ENCODE measurements around the gene TLL1. TPM values are rescaled to one million over a fixed set of nuclear protein-coding genes. Genes with fewer than 3 reads are reported as not detected.

Gene TLL1
- total RNA-seq, 1 experiment from 2014 or later, result 0.31 TPM

GRCh38 chr4:165927366-165927765 is 54.3 kb downstream of the TLL1 start:
- Histone ChIP-seq H3K4me3 (ENCODE audit: insufficient read depth, low read depth, low read length) (no peak overlapping the region), H3K27me3 (ENCODE audit: control insufficient read depth, insufficient read depth, low read length) (no peaks in the 10 kb centered on the region), H3K36me3 (replicated peaks; ENCODE audit: control insufficient read depth, insufficient read depth, low read length) (no peaks in the 10 kb centered on the region)
- DNase-seq, result no peak

- no peak for DNase-seq
- H3K4me3 ChIP-seq (ENCODE audit: insufficient read depth, low read depth, low read length), result no peak overlapping the region
- no peaks in the 10 kb centered on the region for H3K36me3 ChIP-seq (replicated peaks; ENCODE audit: control insufficient read depth, insufficient read depth, low read length)
- no peaks in the 10 kb centered on the region for H3K27me3 ChIP-seq (ENCODE audit: control insufficient read depth, insufficient read depth, low read length)
Observed at GRCh38 chr4:165927815-165928214, 54.8 kb downstream of the TLL1 start.

- no peak for DNase-seq
- Histone ChIP-seq H3K27me3 (ENCODE audit: control insufficient read depth, insufficient read depth, low read length) (no peaks in the 10 kb centered on the region), H3K36me3 (replicated peaks; ENCODE audit: control insufficient read depth, insufficient read depth, low read length) (no peaks in the 10 kb centered on the region), H3K4me3 (ENCODE audit: insufficient read depth, low read depth, low read length) (no peak overlapping the region)
Observed at GRCh38 chr4:165928601-165929000, 55.6 kb downstream of the TLL1 start.

- no peaks in the 10 kb centered on the region for H3K36me3 ChIP-seq (replicated peaks; ENCODE audit: control insufficient read depth, insufficient read depth, low read length)
- H3K27me3 ChIP-seq (ENCODE audit: control insufficient read depth, insufficient read depth, low read length), result no peaks in the 10 kb centered on the region
- H3K4me3 ChIP-seq (ENCODE audit: insufficient read depth, low read depth, low read length), result no peak overlapping the region
- no peak for DNase-seq
Observed at GRCh38 chr4:165929662-165930061, 56.6 kb downstream of the TLL1 start.

- no peaks in the 10 kb centered on the region for H3K36me3 ChIP-seq (replicated peaks; ENCODE audit: control insufficient read depth, insufficient read depth, low read length)
- no peaks in the 10 kb centered on the region for H3K27me3 ChIP-seq (ENCODE audit: control insufficient read depth, insufficient read depth, low read length)
- H3K4me3 ChIP-seq (ENCODE audit: insufficient read depth, low read depth, low read length), result no peak overlapping the region
- DNase-seq, result no peak
Observed at GRCh38 chr4:165931741-165932140, 58.7 kb downstream of the TLL1 start.

- H3K36me3 ChIP-seq (replicated peaks; ENCODE audit: control insufficient read depth, insufficient read depth, low read length), result no peaks in the 10 kb centered on the region
- DNase-seq, result no peak
- no peaks in the 10 kb centered on the region for H3K27me3 ChIP-seq (ENCODE audit: control insufficient read depth, insufficient read depth, low read length)
- H3K4me3 ChIP-seq (ENCODE audit: insufficient read depth, low read depth, low read length), result no peak overlapping the region
Observed at GRCh38 chr4:165944900-165945299, 71.9 kb downstream of the TLL1 start.

- H3K36me3 ChIP-seq (replicated peaks; ENCODE audit: control insufficient read depth, insufficient read depth, low read length), result no peaks in the 10 kb centered on the region
- DNase-seq, result no peak
- H3K4me3 ChIP-seq (ENCODE audit: insufficient read depth, low read depth, low read length), result no peak overlapping the region
- H3K27me3 ChIP-seq (ENCODE audit: control insufficient read depth, insufficient read depth, low read length), result no peaks in the 10 kb centered on the region
Observed at GRCh38 chr4:165945991-165946390, 73.0 kb downstream of the TLL1 start.

GRCh38 chr4:165947019-165947418 is 74.0 kb downstream of the TLL1 start:
- no peak for DNase-seq
- H3K4me3 ChIP-seq (ENCODE audit: insufficient read depth, low read depth, low read length), result no peak overlapping the region
- no peaks in the 10 kb centered on the region for H3K27me3 ChIP-seq (ENCODE audit: control insufficient read depth, insufficient read depth, low read length)
- H3K36me3 ChIP-seq (replicated peaks; ENCODE audit: control insufficient read depth, insufficient read depth, low read length), result no peaks in the 10 kb centered on the region

- Histone ChIP-seq H3K36me3 (replicated peaks; ENCODE audit: control insufficient read depth, insufficient read depth, low read length) (no peaks in the 10 kb centered on the region), H3K27me3 (ENCODE audit: control insufficient read depth, insufficient read depth, low read length) (no peaks in the 10 kb centered on the region), H3K4me3 (ENCODE audit: insufficient read depth, low read depth, low read length) (no peak overlapping the region)
- no peak for DNase-seq
Observed at GRCh38 chr4:165953181-165953580, 80.1 kb downstream of the TLL1 start.

GRCh38 chr4:165963621-165964020 is 90.6 kb downstream of the TLL1 start:
- no peak for DNase-seq
- H3K27me3 ChIP-seq (ENCODE audit: control insufficient read depth, insufficient read depth, low read length), result no peaks in the 10 kb centered on the region
- H3K4me3 ChIP-seq (ENCODE audit: insufficient read depth, low read depth, low read length), result no peak overlapping the region
- H3K36me3 ChIP-seq (replicated peaks; ENCODE audit: control insufficient read depth, insufficient read depth, low read length), result no peaks in the 10 kb centered on the region

- H3K4me3 ChIP-seq (ENCODE audit: insufficient read depth, low read depth, low read length), result no peak overlapping the region
- no peaks in the 10 kb centered on the region for H3K27me3 ChIP-seq (ENCODE audit: control insufficient read depth, insufficient read depth, low read length)
- H3K36me3 ChIP-seq (replicated peaks; ENCODE audit: control insufficient read depth, insufficient read depth, low read length), result no peaks in the 10 kb centered on the region
- DNase-seq, result no peak
Observed at GRCh38 chr4:165964591-165964990, 91.6 kb downstream of the TLL1 start.

- no peak for DNase-seq
- no peaks in the 10 kb centered on the region for H3K27me3 ChIP-seq (ENCODE audit: control insufficient read depth, insufficient read depth, low read length)
- H3K36me3 ChIP-seq (replicated peaks; ENCODE audit: control insufficient read depth, insufficient read depth, low read length), result no peaks in the 10 kb centered on the region
- H3K4me3 ChIP-seq (ENCODE audit: insufficient read depth, low read depth, low read length), result no peak overlapping the region
Observed at GRCh38 chr4:165965503-165965902, 92.5 kb downstream of the TLL1 start.

GRCh38 chr4:165966833-165967232 is 93.8 kb downstream of the TLL1 start:
- Histone ChIP-seq H3K36me3 (replicated peaks; ENCODE audit: control insufficient read depth, insufficient read depth, low read length) (no peaks in the 10 kb centered on the region), H3K27me3 (ENCODE audit: control insufficient read depth, insufficient read depth, low read length) (no peaks in the 10 kb centered on the region), H3K4me3 (ENCODE audit: insufficient read depth, low read depth, low read length) (no peak overlapping the region)
- DNase-seq, result no peak

GRCh38 chr4:165967486-165967885 is 94.4 kb downstream of the TLL1 start:
- no peaks in the 10 kb centered on the region for H3K27me3 ChIP-seq (ENCODE audit: control insufficient read depth, insufficient read depth, low read length)
- no peak overlapping the region for H3K4me3 ChIP-seq (ENCODE audit: insufficient read depth, low read depth, low read length)
- no peaks in the 10 kb centered on the region for H3K36me3 ChIP-seq (replicated peaks; ENCODE audit: control insufficient read depth, insufficient read depth, low read length)
- no peak for DNase-seq

GRCh38 chr4:165970703-165971420 is 97.8 kb downstream of the TLL1 start:
- DNase-seq, result no peak
- Histone ChIP-seq H3K4me3 (ENCODE audit: insufficient read depth, low read depth, low read length) (no peak overlapping the region), H3K27me3 (ENCODE audit: control insufficient read depth, insufficient read depth, low read length) (no peaks in the 10 kb centered on the region), H3K36me3 (replicated peaks; ENCODE audit: control insufficient read depth, insufficient read depth, low read length) (no peaks in the 10 kb centered on the region)

- Histone ChIP-seq H3K4me3 (ENCODE audit: insufficient read depth, low read depth, low read length) (no peak overlapping the region), H3K27me3 (ENCODE audit: control insufficient read depth, insufficient read depth, low read length) (no peaks in the 10 kb centered on the region), H3K36me3 (replicated peaks; ENCODE audit: control insufficient read depth, insufficient read depth, low read length) (no peaks in the 10 kb centered on the region)
- no peak for DNase-seq
Observed at GRCh38 chr4:165971446-165971845, 98.4 kb downstream of the TLL1 start.

Measured in H7 (cell line).